K562 treated with DMSO at 1 percent for 48 hours (cell line): Measurements from ENCODE around the gene MAS1L. TPM values are rescaled to one million over a fixed set of nuclear protein-coding genes. Genes with fewer than 3 reads are reported as not detected.

ENCODE experiments used
- total RNA-seq: library from RNA; unstranded; fragments of 300-600 nt; gene quantifications from 2 replicates; pipeline ENCODE4 v1.2.3, GENCODE V29; 2022; ENCODE audit warnings: low replicate concordance; ENCODE audit errors: extremely low read depth

Gene MAS1L, protein sequence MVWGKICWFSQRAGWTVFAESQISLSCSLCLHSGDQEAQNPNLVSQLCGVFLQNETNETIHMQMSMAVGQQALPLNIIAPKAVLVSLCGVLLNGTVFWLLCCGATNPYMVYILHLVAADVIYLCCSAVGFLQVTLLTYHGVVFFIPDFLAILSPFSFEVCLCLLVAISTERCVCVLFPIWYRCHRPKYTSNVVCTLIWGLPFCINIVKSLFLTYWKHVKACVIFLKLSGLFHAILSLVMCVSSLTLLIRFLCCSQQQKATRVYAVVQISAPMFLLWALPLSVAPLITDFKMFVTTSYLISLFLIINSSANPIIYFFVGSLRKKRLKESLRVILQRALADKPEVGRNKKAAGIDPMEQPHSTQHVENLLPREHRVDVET
- not detected in 2 replicates for total RNA-seq

DNA sequence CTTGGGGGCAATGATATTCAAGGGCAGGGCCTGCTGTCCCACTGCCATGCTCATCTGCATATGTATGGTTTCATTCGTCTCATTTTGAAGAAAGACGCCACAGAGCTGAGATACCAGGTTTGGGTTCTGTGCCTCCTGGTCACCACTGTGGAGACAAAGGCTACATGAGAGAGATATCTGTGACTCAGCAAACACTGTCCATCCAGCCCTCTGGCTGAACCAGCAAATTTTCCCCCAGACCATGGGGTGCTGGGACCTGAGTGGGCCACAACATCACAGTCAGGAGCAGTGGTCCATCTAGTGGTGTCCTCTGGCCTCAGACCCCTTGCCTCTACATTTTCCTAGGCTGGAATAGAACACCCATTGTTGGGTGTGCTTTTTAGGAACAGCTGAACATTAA lies at the start of gene MAS1L:
TSS of gene MAS1L (minus strand) at position 297 of the 400 bp plus-strand sequence. CDS start at position 243, 54 bp downstream.

DNA sequence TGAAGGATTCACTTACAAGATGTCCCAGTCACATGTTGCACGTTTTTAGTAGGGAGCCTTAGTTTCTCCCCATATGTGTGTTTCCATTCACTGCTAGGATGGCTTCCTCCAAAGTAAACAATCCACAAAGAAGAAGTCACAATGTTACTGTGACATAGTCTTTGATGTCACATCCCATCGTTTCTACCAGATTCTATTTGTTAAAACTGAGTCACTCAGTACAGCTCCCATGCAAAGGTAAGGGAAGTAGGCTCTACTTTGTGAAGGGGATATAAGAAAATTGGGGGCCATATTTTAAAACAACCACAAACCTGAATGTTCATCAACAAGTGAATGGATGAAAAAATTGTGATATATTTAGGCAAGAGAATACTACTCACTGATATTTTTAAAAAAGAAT lies 30.8 kb downstream of the MAS1L start, which contains the start of the genes OR11A1 and OR2H1:
TSS of gene OR11A1 (minus strand) at position 101 of the 400 bp plus-strand sequence. CDS start 29,430 bp downstream, outside the sequence.
TSS of gene OR2H1 (plus strand) at position 185 of the 400 bp plus-strand sequence. CDS start 4,615 bp downstream, outside the sequence.

DNA sequence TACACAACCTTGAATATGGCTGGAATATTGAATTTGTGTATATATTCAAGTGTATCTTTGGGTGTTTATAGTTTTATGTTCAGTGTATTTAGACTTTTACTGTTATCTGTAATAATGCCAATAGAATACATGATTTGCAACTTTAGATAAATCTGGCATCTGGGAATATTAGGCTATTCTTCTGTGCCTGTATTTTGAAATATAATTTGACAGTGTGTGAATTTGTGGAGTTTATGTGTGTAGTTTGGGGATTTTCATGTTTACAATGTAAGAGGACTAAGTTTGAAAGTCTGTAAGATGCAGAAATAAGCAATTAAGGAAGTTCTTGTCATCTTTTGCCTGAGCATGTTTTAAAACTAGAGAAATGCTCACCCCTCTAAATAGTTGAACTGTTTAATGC lies 48.8 kb downstream of the MAS1L start, which contains the start of gene OR10C1:
TSS of gene OR10C1 (plus strand) at position 301 of the 400 bp plus-strand sequence. CDS start 710 bp downstream, outside the sequence.

Other genes starting within 250 kb of the MAS1L start
- not detected in 2 replicates for gene OR14J1, start 186.3 kb downstream of the MAS1L start, total RNA-seq
- gene OR5V1, start 119.1 kb downstream of the MAS1L start, total RNA-seq: not detected in 2 replicates
- not detected in 2 replicates for gene OR12D3, start 112.7 kb downstream of the MAS1L start, total RNA-seq
- gene OR12D2, start 92.3 kb downstream of the MAS1L start, total RNA-seq: not detected in 2 replicates
- not detected in 2 replicates for gene OR12D1, start 73.0 kb downstream of the MAS1L start, total RNA-seq
- gene OR10C1, start 48.6 kb downstream of the MAS1L start, total RNA-seq: not detected in 2 replicates
- gene OR11A1, start 30.9 kb downstream of the MAS1L start, total RNA-seq: not detected in 2 replicates
- gene OR2H1, start 30.8 kb downstream of the MAS1L start, total RNA-seq: not detected in 2 replicates
- gene UBD, start 71.8 kb upstream of the MAS1L start, total RNA-seq: not detected in 2 replicates
- not detected in 2 replicates for gene OR2H2, start 97.2 kb upstream of the MAS1L start, total RNA-seq
- gene GABBR1, start 145.2 kb upstream of the MAS1L start, total RNA-seq: not detected in 2 replicates
- not detected in 2 replicates for gene MOG, start 169.1 kb upstream of the MAS1L start, total RNA-seq
- gene ZFP57, start 193.2 kb upstream of the MAS1L start, total RNA-seq: not detected in 2 replicates
- not detected in 2 replicates for gene HLA-F, start 235.5 kb upstream of the MAS1L start, total RNA-seq